GM10266 (cell line): Measurements from ENCODE around the gene MIA3.
A peak's percentile ranks its signal among the peaks of the same experiment; 100 is the strongest.

Experiments
- DNase-seq: peaks from one replicate; pipeline ENCODE4 v3.0.0; 2012; ENCODE audit errors: extremely low spot score
- CTCF ChIP-seq: IDR thresholded peaks from 2 replicates; pipeline ENCODE4 v1.5.1; 2012; ENCODE audit warnings: mild to moderate bottlenecking, low read depth; ENCODE audit not compliant: control insufficient read depth, insufficient read depth; ENCODE audit errors: missing control alignments

Gene MIA3

GRCh38 chr1:222618001-222618879 is at the start of gene MIA3:
Gene MIA3, plus strand, starts transcription at chr1:222618097. Its CDS starts 14 bp downstream, at chr1:222618111.
- TF ChIP-seq CTCF = no peak
- peak; percentile 96 for DNase-seq

GRCh38 chr1:222570837-222571236 is 47.1 kb upstream of the MIA3 start:
- no peak for DNase-seq
- no peak for TF ChIP-seq CTCF

- DNase-seq = no peak
- no peak for TF ChIP-seq CTCF
Observed at GRCh38 chr1:222579316-222579715, 38.6 kb upstream of the MIA3 start.

GRCh38 chr1:222582099-222582774 is 35.7 kb upstream of the MIA3 start:
- no peak for TF ChIP-seq CTCF
- peak; percentile 7 for DNase-seq

- TF ChIP-seq CTCF = no peak
- peak; percentile 8 for DNase-seq
Observed at GRCh38 chr1:222583079-222583478, 34.8 kb upstream of the MIA3 start.

GRCh38 chr1:222586842-222587241 is 31.1 kb upstream of the MIA3 start:
- DNase-seq = no peak
- TF ChIP-seq CTCF = no peak

- no peak for TF ChIP-seq CTCF
- no peak for DNase-seq
Observed at GRCh38 chr1:222588135-222588534, 29.8 kb upstream of the MIA3 start.
